Measurements from ENCODE around the gene TNFAIP2. TPM values are rescaled to one million over a fixed set of nuclear protein-coding genes. Genes with fewer than 3 reads are reported as not detected.

TNFAIP2 gene
- total RNA-seq, 1 experiment from 2014 or later = 397 TPM

DNA sequence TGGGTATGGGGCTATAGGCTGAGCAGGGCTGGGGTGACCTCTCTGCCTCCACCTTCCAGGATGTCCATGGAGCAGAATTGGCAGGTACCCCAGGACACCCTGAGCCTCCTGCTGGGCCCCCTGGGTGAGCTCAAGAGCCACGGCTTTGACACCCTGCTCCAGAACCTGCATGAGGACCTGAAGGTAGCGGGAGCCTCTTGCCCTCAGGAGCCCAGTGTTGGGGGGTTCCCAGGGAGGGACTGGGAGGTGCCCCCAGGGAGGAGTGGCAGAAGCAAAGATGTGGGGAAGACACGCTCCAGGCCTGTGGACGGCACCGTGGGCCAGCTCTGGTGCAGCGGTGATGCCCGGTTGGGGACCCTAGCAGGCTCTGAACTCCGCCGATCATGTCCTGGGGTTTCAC is 8.3 kb downstream of the TNFAIP2 start:
- DNase-seq (ENCODE audit: extremely low read depth, low read depth) = no peak

DNA sequence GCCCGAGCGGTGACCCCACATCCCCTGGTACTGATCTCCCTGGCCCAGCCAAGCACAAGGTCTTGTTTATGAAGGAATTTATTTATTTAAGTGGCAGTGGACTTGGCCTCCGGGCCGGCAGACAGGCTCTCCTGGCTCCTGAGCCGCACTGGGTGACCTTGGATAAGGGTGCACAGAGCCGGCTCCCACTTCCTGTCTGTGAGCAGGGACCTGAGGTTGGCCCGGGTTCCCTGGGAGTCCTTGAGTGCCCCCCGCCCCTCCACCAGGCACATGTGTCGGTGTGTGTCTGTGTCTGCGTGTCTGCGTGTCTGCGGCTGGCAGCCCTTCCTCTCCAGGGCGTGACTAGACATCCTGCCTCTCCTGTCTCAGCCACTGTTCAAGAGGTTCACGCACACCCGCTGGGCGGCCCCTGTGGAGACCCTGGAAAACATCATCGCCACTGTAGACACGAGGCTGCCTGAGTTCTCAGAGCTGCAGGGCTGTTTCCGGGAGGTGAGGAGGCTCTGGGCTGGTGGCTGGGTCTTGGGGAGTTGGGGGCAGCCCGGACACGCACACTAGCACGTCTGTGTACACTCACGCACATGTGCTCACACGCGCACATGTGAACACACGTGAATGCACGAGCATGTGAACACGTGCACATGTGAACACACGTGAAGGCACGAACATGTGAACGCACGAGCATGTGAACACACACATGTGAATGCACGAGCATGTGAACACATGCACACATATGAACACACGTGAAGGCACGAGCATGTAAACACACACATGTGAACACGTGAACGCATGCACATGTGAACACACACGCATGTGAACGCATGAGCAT is 9.3 kb downstream of the TNFAIP2 start:
- DNase-seq (ENCODE audit: extremely low read depth, low read depth) = no peak

DNA sequence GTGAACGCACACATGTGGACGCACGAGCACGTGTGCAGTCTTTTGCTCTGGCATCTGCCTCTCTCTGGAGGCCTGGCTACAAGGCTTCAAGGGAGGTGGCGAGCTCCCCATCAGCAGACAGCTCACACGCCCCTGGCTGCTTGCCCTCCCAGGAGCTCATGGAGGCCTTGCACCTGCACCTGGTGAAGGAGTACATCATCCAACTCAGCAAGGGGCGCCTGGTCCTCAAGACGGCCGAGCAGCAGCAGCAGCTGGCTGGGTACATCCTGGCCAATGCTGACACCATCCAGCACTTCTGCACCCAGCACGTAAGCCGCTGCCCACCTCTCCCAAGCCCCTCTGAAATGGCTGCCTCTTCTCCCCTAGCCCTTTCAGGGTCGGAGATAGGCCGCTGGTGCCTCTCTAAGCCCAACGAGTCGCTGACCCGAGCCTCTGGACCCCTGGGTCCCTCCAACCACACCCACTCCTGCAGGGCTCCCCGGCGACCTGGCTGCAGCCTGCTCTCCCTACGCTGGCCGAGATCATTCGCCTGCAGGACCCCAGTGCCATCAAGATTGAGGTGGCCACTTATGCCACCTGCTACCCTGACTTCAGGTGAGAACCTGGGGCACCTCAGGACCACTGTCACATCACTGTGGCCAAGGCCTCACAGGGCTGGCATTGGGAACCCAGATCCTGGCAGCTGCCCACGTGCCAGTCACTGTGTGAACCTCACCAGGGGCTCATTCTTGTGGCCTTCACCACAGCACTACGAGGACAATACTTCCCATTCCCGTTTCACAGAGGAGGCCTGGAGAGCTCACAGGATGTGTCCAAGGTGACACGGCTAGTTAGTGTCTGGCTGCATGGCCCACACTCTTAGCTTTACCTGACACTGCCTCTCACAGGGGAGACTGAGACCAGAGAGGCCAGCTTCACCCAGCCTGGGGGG is 10.2 kb downstream of the TNFAIP2 start:
- DNase-seq (ENCODE audit: extremely low read depth, low read depth) = no peak

DNA sequence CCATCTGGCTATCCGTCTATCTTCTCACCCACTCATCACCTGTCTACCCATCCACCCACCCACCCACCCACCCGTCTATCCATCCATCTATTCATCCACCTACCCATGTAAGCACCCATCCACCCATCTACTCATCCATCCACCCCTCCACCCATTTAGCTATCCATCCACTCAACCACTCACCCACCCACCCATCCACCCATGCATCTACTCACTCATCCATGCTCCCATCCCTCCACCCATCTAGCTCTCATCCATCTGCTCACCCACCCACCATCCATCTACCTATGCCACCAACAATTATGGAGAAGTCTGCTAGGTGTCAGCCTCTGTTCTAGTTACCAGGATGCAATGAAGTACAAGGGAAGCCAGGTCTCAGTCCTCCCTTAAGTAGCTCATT is 11.1 kb downstream of the TNFAIP2 start:
- no peak for DNase-seq (ENCODE audit: extremely low read depth, low read depth)

- no peak for DNase-seq (ENCODE audit: extremely low read depth, low read depth)
Measured at GRCh38 chr14:103134919-103135318, 11.7 kb downstream of the TNFAIP2 start.

DNA sequence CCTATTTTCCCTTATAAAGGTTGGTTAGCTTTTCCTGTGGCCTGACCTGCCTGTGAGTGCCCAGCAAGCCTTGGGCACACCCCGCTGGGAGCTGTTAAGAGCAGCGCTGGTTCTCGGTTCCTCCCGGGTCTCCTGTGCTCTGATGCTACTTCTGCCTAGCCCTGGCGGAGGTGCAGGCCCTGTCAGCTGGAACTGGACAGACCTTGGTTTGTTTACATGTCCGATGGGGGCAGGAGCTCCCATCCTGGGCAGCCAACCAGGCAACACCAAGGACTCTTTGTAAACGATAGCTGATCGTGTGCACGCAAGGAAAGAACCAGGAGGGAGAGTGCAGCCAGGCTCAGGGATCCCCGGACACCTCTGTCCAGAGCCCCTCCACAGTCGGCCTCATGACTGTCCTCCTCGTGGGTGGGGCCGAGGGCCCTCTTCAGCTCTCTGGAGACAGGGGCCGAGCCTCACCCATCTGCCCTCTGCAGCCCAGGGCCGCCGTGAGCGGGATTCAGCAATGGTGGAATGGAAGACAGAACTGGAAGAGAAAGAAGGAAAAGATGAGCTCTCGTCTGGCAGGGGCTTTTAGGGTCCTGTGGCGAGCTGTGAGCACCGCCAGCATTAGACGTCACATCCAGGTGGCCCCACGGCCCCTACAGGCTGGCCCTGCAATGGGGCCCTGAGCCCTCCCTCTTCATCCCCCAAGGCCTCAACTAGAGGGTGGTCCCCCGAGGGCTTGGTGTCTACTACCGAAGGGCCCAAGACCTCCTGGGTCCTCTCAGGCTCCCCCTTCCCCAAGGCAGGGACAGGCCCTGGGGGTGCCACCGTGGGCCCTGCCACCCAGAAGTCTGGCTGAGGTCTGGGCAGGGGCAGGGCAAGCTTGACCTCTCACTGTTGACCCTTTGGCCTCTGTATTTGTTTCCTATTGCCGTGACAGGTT is 12.3 kb downstream of the TNFAIP2 start:
- DNase-seq (ENCODE audit: extremely low read depth, low read depth) = no peak

- DNase-seq (ENCODE audit: extremely low read depth, low read depth) = peak; percentile 45
Measured at GRCh38 chr14:103136388-103137271, 13.4 kb downstream of the TNFAIP2 start.

DNA sequence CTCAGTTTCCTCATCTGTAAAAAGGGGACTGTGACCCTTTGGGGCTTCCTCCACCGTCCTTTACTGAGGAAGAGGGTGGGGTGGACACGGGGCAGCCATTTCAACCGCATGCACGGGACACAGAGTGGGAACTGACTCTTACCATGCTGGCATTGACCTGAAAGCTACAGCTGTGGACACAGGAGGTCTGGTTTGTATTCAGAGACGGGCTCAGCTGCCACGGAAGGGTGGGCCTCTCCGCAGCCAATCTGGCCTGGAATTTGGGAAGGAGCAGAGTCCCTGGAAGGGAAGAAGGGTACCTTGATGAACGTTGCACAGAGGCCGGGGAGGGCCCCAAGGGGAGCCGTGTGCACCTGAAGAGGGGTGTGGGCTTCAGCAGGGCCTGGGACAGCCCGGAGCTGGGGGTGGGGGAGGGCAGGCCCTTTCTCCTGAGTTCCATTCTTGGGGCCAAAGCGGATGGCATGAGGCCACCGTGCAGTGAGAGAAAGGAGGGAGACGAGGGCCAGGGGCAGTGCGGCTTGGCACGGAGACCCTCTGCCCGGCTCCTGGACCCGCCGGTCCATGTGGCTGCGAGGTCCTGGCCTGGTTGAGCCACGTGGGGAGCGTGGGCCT is 14.5 kb downstream of the TNFAIP2 start:
- no peak for DNase-seq (ENCODE audit: extremely low read depth, low read depth)

DNA sequence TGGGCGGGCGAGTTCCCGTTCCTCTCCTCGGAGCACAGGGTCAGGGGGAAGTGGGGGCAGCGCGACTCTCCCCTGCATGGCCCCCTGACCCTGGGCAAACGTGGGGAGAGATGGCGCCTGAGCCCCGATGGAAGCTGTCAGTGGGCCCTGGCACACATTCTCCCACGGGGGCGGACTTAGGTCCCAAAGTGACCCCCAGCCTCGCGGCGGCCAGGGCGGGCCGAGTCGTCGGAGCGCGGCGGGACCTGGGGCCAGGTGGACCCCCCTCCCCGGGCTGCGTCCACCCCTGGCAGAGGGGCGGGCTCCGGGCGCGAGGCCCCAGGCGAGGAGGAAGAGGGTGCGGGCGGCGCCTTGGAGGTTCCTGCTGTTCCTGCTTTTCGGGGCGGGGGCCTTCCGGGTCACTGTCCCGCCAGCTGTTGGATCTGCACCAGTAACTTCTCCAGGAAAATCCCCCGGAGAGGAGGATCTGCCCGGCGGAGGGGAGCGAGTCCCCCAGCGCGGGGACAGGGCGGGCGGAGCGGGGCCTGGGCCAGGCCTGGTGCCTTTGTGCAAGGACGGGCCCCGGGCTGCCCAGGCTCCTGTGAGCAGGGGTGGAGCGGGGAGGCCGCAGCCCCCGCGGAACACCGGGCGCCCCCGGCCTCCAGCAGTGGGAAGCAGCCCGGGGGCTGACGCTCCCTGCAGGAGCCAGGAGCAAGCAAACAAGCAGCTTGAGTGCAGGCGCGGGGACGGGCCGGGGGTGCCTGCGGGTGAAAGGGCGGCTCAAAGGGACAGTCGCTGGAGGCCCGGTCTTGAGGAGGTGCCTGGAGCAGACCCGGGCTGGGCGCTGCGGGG is 15.3 kb downstream of the TNFAIP2 start:
- DNase-seq (ENCODE audit: extremely low read depth, low read depth) = no peak

DNA sequence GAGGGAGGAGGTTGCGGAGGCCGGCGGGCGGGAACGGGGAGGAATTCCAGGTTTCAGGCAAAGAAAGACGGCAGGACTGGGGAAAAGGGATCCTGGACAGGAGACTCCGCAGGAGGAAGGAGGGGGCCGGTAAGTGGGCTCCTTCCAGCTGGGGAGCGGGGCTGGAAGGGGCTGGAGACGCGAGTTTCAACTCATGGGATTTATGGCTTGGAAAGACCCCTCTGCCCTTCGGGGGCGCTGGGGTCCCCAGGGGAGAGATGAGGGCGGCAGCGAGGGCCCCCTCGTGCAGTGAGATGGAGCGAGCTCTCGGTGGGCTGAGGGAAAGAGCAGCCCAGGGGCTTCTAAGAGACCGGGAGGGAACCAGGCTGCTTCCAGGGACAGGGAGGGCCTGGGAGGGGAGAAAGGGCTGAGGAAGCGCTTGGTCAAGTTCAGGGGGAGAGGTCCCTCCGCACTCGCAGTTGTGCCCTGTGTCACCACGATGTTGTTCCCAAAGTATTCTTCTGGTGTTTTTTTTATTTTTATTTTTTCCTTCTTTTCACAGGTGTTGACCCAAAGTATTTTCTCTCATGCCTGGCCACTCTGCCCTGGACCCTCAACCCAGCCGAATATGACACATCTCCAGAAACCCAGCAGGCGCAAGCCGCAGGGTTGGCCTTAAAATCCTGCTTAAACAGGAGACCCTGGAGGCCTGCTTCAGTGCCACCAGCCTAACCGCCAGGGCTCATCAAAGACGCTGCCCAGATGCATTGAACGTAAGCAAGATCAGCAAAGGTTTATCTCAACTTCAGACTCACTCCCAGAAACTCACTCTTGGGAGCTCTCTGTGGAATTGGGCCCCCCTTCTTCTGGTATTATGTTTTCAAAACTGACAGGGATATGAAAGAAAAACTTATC is 16.1 kb downstream of the TNFAIP2 start:
- DNase-seq (ENCODE audit: extremely low read depth, low read depth) = no peak

GRCh38 chr14:103140316-103141109 is 17.3 kb downstream of the TNFAIP2 start:
- DNase-seq (ENCODE audit: extremely low read depth, low read depth) = no peak

- peak; percentile 58 for DNase-seq (ENCODE audit: extremely low read depth, low read depth)
Measured at GRCh38 chr14:103141117-103141796, 18.0 kb downstream of the TNFAIP2 start.

DNA sequence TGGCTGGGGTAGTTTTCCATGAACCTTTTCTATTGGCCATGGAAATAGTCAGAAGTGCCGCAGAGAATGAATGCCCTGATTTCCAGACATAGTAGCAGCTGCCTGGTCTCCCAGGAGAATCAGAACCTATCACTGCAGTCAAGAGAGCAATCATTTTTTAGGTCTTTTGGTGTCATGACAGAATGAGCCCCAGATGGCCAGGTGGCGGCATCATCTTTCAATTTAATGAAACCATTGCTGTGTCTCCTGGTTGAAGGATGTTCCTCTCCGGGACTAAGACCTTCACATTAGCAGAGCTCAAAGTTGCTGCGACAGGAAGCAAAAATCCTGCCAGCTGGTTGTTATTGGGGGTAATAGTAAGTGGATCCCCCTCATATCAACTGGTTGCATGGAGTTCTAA is 18.8 kb downstream of the TNFAIP2 start:
- DNase-seq (ENCODE audit: extremely low read depth, low read depth) = no peak

DNA sequence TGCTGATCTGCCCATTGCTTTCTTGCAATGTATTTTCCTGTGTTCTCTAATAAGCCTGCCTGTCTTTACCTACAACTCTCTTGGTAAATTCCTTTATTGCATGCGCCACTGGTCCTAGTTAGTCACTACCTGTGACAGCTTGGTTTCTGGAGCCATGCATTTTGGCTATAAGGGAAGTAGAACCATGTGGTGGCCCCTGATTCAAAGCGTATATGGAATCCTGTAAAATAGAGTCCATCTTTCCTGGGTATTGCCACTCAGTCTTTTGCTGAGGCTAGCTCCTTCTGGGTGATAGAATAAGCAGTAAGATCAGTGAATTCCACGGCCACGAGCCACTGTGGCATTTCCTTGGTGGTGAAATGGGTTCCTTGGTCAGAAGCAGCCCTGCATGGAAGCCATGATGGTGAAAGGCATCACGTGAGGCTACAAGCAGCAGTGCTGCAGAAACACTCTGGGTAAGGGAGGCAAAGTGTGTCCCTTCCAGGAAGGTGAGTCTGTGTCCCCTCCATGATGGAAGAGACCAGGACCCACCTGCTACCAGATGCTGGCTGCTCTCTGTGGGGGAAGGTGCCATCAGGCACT is 19.6 kb downstream of the TNFAIP2 start:
- no peak for DNase-seq (ENCODE audit: extremely low read depth, low read depth)

DNA sequence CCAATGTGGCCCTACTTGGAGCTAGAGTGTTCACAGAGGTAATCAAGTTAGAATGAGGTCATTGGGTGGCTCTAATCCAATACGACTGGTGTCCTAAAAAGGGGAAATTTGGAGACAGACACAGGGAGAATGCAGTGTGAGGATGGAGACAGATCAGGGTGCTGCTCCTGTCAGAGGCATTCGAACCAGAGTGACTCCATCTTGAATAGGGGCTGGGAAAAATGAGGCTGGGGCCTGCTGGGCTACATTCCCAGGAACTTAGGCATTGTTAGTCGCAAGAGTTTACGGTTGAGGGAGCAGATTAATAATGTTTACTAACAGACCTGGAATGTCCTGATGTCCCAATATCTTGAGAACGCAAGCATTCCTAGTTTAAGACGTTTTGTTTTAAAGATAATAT is 20.2 kb downstream of the TNFAIP2 start:
- DNase-seq (ENCODE audit: extremely low read depth, low read depth) = peak; percentile 58
